Vagina (tissue), 2 donors: Measurements from ENCODE around the gene GPR83. TPM values are rescaled to one million over a fixed set of nuclear protein-coding genes. Genes with fewer than 3 reads are reported as not detected.

Experiments
- DNase-seq, 2 donors: peaks; one replicate each; pipeline ENCODE4 v3.0.0-alpha.2; 2017; ENCODE audit errors: extremely low spot score in 2 of 2
- H3K27ac ChIP-seq: fragments of 200-600 bp; sonication (generic); one replicate; pipeline ENCODE4 v1.5.1; 2019
- H3K27me3 ChIP-seq: fragments of 200-600 bp; sonication (generic); one replicate; pipeline ENCODE4 v1.5.1; 2019
- H3K36me3 ChIP-seq, 2 donors: fragments of 200-600 bp; sonication (generic); one replicate each; pipeline ENCODE4 v1.5.1; 2017 to 2019
- H3K4me1 ChIP-seq: fragments of 200-600 bp; sonication (generic); one replicate; pipeline ENCODE4 v1.5.1; 2019
- H3K4me3 ChIP-seq, 2 donors: fragments of 200-600 bp; sonication (generic); 1 replicate in 1 of 2; 2 replicates in 1 of 2; pipeline ENCODE4 v1.5.1; 2016 to 2019
- H3K9me3 ChIP-seq: fragments of 200-600 bp; sonication (generic); one replicate; pipeline ENCODE4 v1.5.1; 2019
- POLR2A ChIP-seq, 2 donors: fragments of 450-650 bp; IDR thresholded peaks; one replicate each; pipeline ENCODE4 v1.6.1; 2017; ENCODE audit warnings: antibody characterized with exemption in 2 of 2, mild to moderate bottlenecking in 2 of 2, moderate library complexity in 2 of 2
- POLR2AphosphoS5 ChIP-seq, 2 donors: sonication (generic); formaldehyde crosslinking; IDR thresholded peaks; one replicate each; pipeline ENCODE4 v1.9.0; 2017; ENCODE audit warnings: antibody characterized with exemption in 2 of 2, mild to moderate bottlenecking in 2 of 2, low read depth in 1 of 2; ENCODE audit not compliant: insufficient read depth in 1 of 2
- intact Hi-C: fragments of 100-400 bp; cut with DNase I; formaldehyde crosslinking; loops from one replicate; pipeline ENCODE4 v1.15.1; 2023
- total RNA-seq: library from RNA; depleted of rRNA; stranded (reverse); fragments of >200 nt; gene quantifications from one replicate; pipeline ENCODE4 v1.2.3, GENCODE V29; 2016
- TF ChIP-seq, protein P1 (sequence below), 3 experiments: fragments of 450-650 bp in 2 of 3; fragments of 200-600 bp in 1 of 3; sonication (generic) in 1 of 3; IDR thresholded peaks; one replicate each; pipeline ENCODE4 v1.5.1; 2017 to 2019; ENCODE audit warnings: antibody characterized with exemption in 3 of 3, mild to moderate bottlenecking in 2 of 3, moderate library complexity in 2 of 3

GPR83 gene
- not detected for total RNA-seq

- TF ChIP-seq POLR2A (IDR thresholded peaks at IDR 0.05), result no peak
- TF ChIP-seq, protein P1, sequence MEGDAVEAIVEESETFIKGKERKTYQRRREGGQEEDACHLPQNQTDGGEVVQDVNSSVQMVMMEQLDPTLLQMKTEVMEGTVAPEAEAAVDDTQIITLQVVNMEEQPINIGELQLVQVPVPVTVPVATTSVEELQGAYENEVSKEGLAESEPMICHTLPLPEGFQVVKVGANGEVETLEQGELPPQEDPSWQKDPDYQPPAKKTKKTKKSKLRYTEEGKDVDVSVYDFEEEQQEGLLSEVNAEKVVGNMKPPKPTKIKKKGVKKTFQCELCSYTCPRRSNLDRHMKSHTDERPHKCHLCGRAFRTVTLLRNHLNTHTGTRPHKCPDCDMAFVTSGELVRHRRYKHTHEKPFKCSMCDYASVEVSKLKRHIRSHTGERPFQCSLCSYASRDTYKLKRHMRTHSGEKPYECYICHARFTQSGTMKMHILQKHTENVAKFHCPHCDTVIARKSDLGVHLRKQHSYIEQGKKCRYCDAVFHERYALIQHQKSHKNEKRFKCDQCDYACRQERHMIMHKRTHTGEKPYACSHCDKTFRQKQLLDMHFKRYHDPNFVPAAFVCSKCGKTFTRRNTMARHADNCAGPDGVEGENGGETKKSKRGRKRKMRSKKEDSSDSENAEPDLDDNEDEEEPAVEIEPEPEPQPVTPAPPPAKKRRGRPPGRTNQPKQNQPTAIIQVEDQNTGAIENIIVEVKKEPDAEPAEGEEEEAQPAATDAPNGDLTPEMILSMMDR (IDR thresholded peaks at IDR 0.05), result no peak
- no peak for TF ChIP-seq POLR2AphosphoS5 (IDR thresholded peaks at IDR 0.05; ENCODE audit: insufficient read depth in 1 of 2, low read depth in 1 of 2)
- H3K36me3 ChIP-seq, result no peaks in the 10 kb centered on the region
- intact Hi-C loops, result no loop called here
- no peak within 1 kb of the TSS for H3K27ac ChIP-seq
- no peak for DNase-seq
- H3K27me3 ChIP-seq, result peaks cover 7% of the 10 kb centered on the region
- peak within 1 kb of the TSS; percentile 26 to 29 for H3K4me3 ChIP-seq
- peaks cover 10% of the 10 kb centered on the region for H3K4me1 ChIP-seq
- no peaks in the 10 kb centered on the region for H3K9me3 ChIP-seq
These were observed at the start of gene GPR83 for GRCh38 chr11:94400839-94401772. TSS of gene GPR83 (minus strand) at chr11:94401419. CDS start at chr11:94401247, 172 bp downstream.

- H3K27me3 ChIP-seq, result no peaks in the 10 kb centered on the region
- no peaks in the 10 kb centered on the region for H3K9me3 ChIP-seq
- peaks cover 0 to 21% of the 10 kb centered on the region in 2 donors for H3K36me3 ChIP-seq
- no peak overlapping the region for H3K27ac ChIP-seq
- no peak overlapping the region for H3K4me3 ChIP-seq
- intact Hi-C loops, result no loop called here
- DNase-seq, result no peak
- peaks cover 6% of the 10 kb centered on the region for H3K4me1 ChIP-seq
- TF ChIP-seq, protein P1 (IDR thresholded peaks at IDR 0.05), result no peak
- no peak for TF ChIP-seq POLR2AphosphoS5 (IDR thresholded peaks at IDR 0.05; ENCODE audit: insufficient read depth in 1 of 2, low read depth in 1 of 2)
- TF ChIP-seq POLR2A (IDR thresholded peaks at IDR 0.05), result no peak
These were observed 48.8 kb upstream of the GPR83 start for GRCh38 chr11:94450048-94450447.

- H3K36me3 ChIP-seq, result peaks cover 0 to 24% of the 10 kb centered on the region in 2 donors
- no peak for DNase-seq
These were observed 48.2 kb upstream of the GPR83 start for GRCh38 chr11:94449437-94449836.

GRCh38 chr11:94449029-94449428 lies 47.8 kb upstream of the GPR83 start:
- Histone ChIP-seq H3K36me3 (peaks cover 0 to 28% of the 10 kb centered on the region in 2 donors), H3K4me3 (no peak overlapping the region), H3K27ac (no peak overlapping the region), H3K9me3 (no peaks in the 10 kb centered on the region), H3K4me1 (peaks cover 6% of the 10 kb centered on the region), H3K27me3 (no peaks in the 10 kb centered on the region)
- no peak for DNase-seq
- TF ChIP-seq, protein P1 (IDR thresholded peaks at IDR 0.05), result no peak
- TF ChIP-seq POLR2A (IDR thresholded peaks at IDR 0.05) (no peak), POLR2AphosphoS5 (IDR thresholded peaks at IDR 0.05; ENCODE audit: insufficient read depth in 1 of 2, low read depth in 1 of 2) (no peak)
- intact Hi-C loops, result no loop called here

More at GRCh38 chr11:94449437-94449836, 48.2 kb upstream of the GPR83 start:
- intact Hi-C loops, result no loop called here
- TF ChIP-seq, protein P1 (IDR thresholded peaks at IDR 0.05), result no peak
- peak in 1 of 2 donors; percentile 55 for TF ChIP-seq POLR2AphosphoS5 (IDR thresholded peaks at IDR 0.05; ENCODE audit: insufficient read depth in 1 of 2, low read depth in 1 of 2)
- no peak for TF ChIP-seq POLR2A (IDR thresholded peaks at IDR 0.05)
- no peak overlapping the region for H3K27ac ChIP-seq
- no peak overlapping the region for H3K4me3 ChIP-seq
- no peaks in the 10 kb centered on the region for H3K9me3 ChIP-seq
- H3K4me1 ChIP-seq, result peaks cover 6% of the 10 kb centered on the region
- no peaks in the 10 kb centered on the region for H3K27me3 ChIP-seq

DNA sequence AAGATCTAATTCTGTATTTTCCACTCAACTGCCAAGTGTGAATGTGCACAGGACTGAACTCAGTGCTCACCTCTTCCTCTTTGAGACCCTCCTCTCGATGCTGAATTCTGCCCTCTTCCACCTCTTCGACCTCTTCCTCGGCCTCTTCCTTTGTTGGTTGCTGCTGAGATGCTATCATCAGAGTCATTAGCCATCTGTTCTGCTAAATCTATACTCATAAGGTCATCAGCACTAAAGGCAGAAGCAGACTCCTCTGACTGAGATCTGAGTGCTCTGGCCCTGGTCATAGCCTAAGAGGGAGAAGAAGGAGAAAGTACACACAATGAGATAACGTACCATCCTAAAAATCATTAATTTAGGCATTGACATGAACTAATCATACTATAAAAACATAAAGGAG lies 45.9 kb upstream of the GPR83 start:
- no peaks in the 10 kb centered on the region for H3K9me3 ChIP-seq
- H3K27ac ChIP-seq, result no peak overlapping the region
- H3K4me1 ChIP-seq, result peaks cover 6% of the 10 kb centered on the region
- no peak for DNase-seq
- intact Hi-C loops, result no loop called here
- peaks cover 0 to 29% of the 10 kb centered on the region in 2 donors for H3K36me3 ChIP-seq
- TF ChIP-seq POLR2A (IDR thresholded peaks at IDR 0.05), result no peak
- TF ChIP-seq, protein P1 (IDR thresholded peaks at IDR 0.05), result no peak
- H3K27me3 ChIP-seq, result no peaks in the 10 kb centered on the region
- H3K4me3 ChIP-seq, result no peak overlapping the region
